Fibroblast of pulmonary artery (primary cell): ENCODE results near the gene ZNF281.
A peak's percentile ranks its signal among the peaks of the same experiment; 100 is the strongest.

Experiments
- DNase-seq: peaks from one replicate; pipeline ENCODE4 v3.0.0-alpha.2; 2010; ENCODE audit warnings: low read depth
- H3K4me3 ChIP-seq: replicated peaks from 2 replicates; pipeline ENCODE4 v1.5.1; 2011; ENCODE audit warnings: low read depth, mild to moderate bottlenecking, control low read depth, low read length, moderate library complexity
- TF ChIP-seq, protein P1 (sequence below): IDR thresholded peaks from 2 replicates; pipeline ENCODE4 v1.5.1; 2011; ENCODE audit warnings: mild to moderate bottlenecking, control low read depth, low read length, inconsistent platforms; ENCODE audit errors: missing control alignments

Gene ZNF281

GRCh38 chr1:200366577-200367253, 43.1 kb downstream of the ZNF281 start:
- no peak for DNase-seq
- no peak overlapping the region for H3K4me3 ChIP-seq
- TF ChIP-seq, protein P1, sequence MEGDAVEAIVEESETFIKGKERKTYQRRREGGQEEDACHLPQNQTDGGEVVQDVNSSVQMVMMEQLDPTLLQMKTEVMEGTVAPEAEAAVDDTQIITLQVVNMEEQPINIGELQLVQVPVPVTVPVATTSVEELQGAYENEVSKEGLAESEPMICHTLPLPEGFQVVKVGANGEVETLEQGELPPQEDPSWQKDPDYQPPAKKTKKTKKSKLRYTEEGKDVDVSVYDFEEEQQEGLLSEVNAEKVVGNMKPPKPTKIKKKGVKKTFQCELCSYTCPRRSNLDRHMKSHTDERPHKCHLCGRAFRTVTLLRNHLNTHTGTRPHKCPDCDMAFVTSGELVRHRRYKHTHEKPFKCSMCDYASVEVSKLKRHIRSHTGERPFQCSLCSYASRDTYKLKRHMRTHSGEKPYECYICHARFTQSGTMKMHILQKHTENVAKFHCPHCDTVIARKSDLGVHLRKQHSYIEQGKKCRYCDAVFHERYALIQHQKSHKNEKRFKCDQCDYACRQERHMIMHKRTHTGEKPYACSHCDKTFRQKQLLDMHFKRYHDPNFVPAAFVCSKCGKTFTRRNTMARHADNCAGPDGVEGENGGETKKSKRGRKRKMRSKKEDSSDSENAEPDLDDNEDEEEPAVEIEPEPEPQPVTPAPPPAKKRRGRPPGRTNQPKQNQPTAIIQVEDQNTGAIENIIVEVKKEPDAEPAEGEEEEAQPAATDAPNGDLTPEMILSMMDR = no peak

GRCh38 chr1:200365897-200366426, 43.9 kb downstream of the ZNF281 start:
- DNase-seq = no peak

GRCh38 chr1:200364831-200365230, 45.0 kb downstream of the ZNF281 start:
- TF ChIP-seq, protein P1 = no peak
- DNase-seq = no peak

More at GRCh38 chr1:200365897-200366426, 43.9 kb downstream of the ZNF281 start:
- TF ChIP-seq, protein P1 = no peak
- no peak overlapping the region for H3K4me3 ChIP-seq

DNA sequence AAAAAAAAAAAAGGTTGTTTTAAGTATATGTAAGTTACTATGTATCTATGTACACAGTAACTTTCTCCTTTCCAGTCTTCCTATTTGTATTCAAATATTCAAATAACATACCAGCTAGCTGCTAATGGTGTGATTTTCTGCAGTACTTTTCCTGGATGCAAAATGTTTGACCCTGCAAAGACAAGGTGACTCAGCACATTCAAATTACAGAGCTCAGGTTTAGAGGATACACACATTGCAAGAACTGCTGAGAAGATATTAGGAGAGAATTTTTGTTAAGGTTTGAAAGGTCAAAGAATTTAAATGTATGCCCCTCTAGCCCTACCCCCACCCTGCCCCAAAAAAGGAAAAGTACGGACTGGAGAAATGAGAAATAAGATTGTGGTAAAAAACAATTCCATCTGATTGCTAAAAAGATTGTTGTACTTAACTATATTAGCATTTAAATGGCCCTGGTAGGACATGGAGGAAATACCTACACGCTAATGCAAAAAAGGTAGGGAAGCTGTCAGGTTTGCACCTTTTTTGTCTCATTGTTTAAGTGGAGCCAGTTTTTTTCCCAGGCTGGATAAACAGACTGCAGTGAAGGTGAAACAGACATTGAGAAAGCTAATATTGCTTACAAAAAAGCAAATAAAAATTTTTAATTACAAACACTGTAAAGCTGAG, 45.6 kb downstream of the ZNF281 start:
- H3K4me3 ChIP-seq = no peak overlapping the region
- TF ChIP-seq, protein P1 = no peak
- DNase-seq = peak; percentile 53

More at GRCh38 chr1:200364831-200365230, 45.0 kb downstream of the ZNF281 start:
- H3K4me3 ChIP-seq = no peak overlapping the region

- no peak for DNase-seq
- no peak overlapping the region for H3K4me3 ChIP-seq
- TF ChIP-seq, protein P1 = no peak
These were observed 46.4 kb downstream of the ZNF281 start for GRCh38 chr1:200363264-200363933.

GRCh38 chr1:200362421-200362820, 47.4 kb downstream of the ZNF281 start:
- no peak overlapping the region for H3K4me3 ChIP-seq
- no peak for DNase-seq
- TF ChIP-seq, protein P1 = no peak
